K562 (cell line): ENCODE data around the gene RUNX3. TPM values are rescaled to one million over a fixed set of nuclear protein-coding genes. Genes with fewer than 3 reads are reported as not detected.

Experiments
- ARID1B ChIP-seq: fragments of 450-650 bp; IDR thresholded peaks from 2 replicates; pipeline ENCODE4 v1.6.1; 2016; ENCODE audit warnings: antibody characterized with exemption, mild to moderate bottlenecking, inconsistent platforms
- ASH1L ChIP-seq: fragments of 450-650 bp; IDR thresholded peaks from 2 replicates; pipeline ENCODE4 v1.6.1; 2018; ENCODE audit warnings: borderline replicate concordance, mild to moderate bottlenecking, low read depth; ENCODE audit not compliant: partially characterized antibody
- ZBTB12 ChIP-seq: fragments of 250-450 bp; sonication (Bioruptor Pico); IDR thresholded peaks from 2 replicates; pipeline ENCODE4 v1.4.0; 2020
- ZNF121 ChIP-seq: sonication (generic); formaldehyde crosslinking; conservative IDR thresholded peaks from 2 replicates; pipeline ENCODE4 v1.8.0; 2022; ENCODE audit warnings: missing genetic modification reagents
- ZNF263 ChIP-seq: sonication (generic); formaldehyde crosslinking; IDR thresholded peaks from 2 replicates; pipeline ENCODE4 v1.8.0; 2022; ENCODE audit warnings: mild to moderate bottlenecking, missing genetic modification reagents, borderline replicate concordance
- polyA plus RNA-seq, 8 experiments: library from polyadenylated mRNA; depleted of rRNA in 4 of 8; stranded (reverse) in 5 of 8; unstranded in 3 of 8; fragments of >200 nt; fragmentation: Nextera tagmentation in 2 of 8; fragmentation: Illumina TruSeq in 1 of 8; extraction: Ambion mirVana in 2 of 8; extraction: Trizol in 1 of 8; gene quantifications; 2 replicates each; pipeline versions ENCODE4 v1.2.1 to v1.2.3, GENCODE V29; 2011 to 2014; ENCODE audit warnings: inconsistent platforms in 1 of 8, missing spikeins in 1 of 8
- total RNA-seq, 7 experiments: library from RNA; depleted of rRNA in 6 of 7; stranded (reverse); fragments of >200 nt in 6 of 7; fragmentation: Illumina TruSeq in 2 of 7; extraction: Trizol in 2 of 7; gene quantifications; 2 replicates each; pipeline versions ENCODE4 v1.2.1 to v1.2.3, GENCODE V29; 2011 to 2021; ENCODE audit warnings: low replicate concordance in 1 of 7
- TF ChIP-seq, protein P1 (sequence below): fragments of 450-650 bp; IDR thresholded peaks from 2 replicates; pipeline ENCODE4 v1.6.1; 2017; ENCODE audit warnings: antibody characterized with exemption, mild to moderate bottlenecking

Gene RUNX3
- total and polyA plus RNA-seq, 9 of the 15 experiments (the other 6 are each of a cell fraction or from before 2014, with no cell fraction given): 0.01 to 0.64 (median 0.09) TPM

DNA sequence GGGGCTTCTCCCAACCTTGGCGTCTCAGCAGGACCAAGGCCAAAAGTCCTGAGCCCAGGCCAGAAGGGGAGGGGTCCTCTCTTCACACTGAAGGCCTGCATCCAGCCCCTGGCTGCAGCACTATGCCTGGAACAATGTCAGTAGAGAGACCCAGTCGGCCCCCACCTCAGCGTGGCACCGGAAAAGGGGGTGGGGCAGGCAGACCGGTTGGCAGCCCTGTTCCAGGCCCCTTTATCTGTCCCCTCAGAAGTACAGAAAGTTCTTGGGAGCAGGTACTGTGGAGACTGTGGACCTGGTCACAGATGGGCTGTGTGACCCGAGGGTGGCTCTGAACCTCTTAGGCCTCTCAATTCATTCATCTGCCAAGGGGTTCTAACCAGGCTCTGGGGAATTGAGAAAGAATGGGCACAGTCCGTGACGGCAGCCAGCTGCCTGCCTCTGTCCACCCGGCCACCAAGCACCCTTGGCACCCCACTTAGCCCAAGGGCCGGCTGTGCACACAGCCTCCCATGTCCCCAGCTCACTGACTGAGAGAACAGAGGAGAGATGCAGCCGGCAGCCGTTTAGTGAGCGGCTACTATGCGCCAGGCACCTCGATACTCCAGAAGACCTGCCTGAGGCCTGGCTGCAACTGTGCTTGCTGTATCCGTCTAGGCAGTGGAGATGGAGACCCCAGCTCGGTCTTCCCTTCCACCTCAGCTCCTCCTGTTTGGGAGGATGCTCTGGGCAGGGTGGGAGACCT lies 23.9 kb downstream of the RUNX3 start (continued):
- no peak for TF ChIP-seq ZNF263 (CRISPR knock-in tag)
- no peak for TF ChIP-seq ZNF121 (CRISPR knock-in tag)
- TF ChIP-seq ARID1B: no peak
- TF ChIP-seq, protein P1, sequence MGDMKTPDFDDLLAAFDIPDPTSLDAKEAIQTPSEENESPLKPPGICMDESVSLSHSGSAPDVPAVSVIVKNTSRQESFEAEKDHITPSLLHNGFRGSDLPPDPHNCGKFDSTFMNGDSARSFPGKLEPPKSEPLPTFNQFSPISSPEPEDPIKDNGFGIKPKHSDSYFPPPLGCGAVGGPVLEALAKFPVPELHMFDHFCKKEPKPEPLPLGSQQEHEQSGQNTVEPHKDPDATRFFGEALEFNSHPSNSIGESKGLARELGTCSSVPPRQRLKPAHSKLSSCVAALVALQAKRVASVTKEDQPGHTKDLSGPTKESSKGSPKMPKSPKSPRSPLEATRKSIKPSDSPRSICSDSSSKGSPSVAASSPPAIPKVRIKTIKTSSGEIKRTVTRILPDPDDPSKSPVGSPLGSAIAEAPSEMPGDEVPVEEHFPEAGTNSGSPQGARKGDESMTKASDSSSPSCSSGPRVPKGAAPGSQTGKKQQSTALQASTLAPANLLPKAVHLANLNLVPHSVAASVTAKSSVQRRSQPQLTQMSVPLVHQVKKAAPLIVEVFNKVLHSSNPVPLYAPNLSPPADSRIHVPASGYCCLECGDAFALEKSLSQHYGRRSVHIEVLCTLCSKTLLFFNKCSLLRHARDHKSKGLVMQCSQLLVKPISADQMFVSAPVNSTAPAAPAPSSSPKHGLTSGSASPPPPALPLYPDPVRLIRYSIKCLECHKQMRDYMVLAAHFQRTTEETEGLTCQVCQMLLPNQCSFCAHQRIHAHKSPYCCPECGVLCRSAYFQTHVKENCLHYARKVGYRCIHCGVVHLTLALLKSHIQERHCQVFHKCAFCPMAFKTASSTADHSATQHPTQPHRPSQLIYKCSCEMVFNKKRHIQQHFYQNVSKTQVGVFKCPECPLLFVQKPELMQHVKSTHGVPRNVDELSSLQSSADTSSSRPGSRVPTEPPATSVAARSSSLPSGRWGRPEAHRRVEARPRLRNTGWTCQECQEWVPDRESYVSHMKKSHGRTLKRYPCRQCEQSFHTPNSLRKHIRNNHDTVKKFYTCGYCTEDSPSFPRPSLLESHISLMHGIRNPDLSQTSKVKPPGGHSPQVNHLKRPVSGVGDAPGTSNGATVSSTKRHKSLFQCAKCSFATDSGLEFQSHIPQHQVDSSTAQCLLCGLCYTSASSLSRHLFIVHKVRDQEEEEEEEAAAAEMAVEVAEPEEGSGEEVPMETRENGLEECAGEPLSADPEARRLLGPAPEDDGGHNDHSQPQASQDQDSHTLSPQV: no peak
- TF ChIP-seq ASH1L: no peak
- TF ChIP-seq ZBTB12 (CRISPR knock-in tag): no peak
